PC-3 (cell line): ENCODE results near the gene SYNPO. TPM values are rescaled to one million over a fixed set of nuclear protein-coding genes. Genes with fewer than 3 reads are reported as not detected.

Source experiments
- ATAC-seq: fragments of 200-7000 bp; cut with Tn5 transposase; 2 replicates; pipeline ENCODE4 v1.9.1; 2020; ENCODE audit warnings: mild to moderate bottlenecking, moderate library complexity
- BruUV-seq: library from RNA; stranded (reverse); fragments of 400-500 nt; replicated peaks from 2 replicates; lab custom pipeline; 2021; lab: Mats Ljungman, UMichigan
- CTCF ChIA-PET: fragments of 300-600 bp; sonication (Branson Sonifier 250); formaldehyde crosslinking; loops from one replicate; lab custom pipeline; 2022; ENCODE audit warnings: antibody characterized with exemption; lab: Charles Lee
- POLR2A ChIA-PET: fragments of 300-600 bp; sonication (Branson Sonifier 250); formaldehyde crosslinking; loops from one replicate; lab custom pipeline; 2022; ENCODE audit warnings: antibody characterized with exemption; ENCODE audit not compliant: unreplicated experiment; lab: Charles Lee
- DNase-seq: peaks from one replicate; pipeline ENCODE4 v3.0.0-alpha.2; 2015
- H2AFZ ChIP-seq: fragments of 300-600 bp; sonication (generic); 2 replicates; pipeline ENCODE4 v1.6.0; 2016; ENCODE audit warnings: antibody characterized with exemption, low read length
- H3F3A ChIP-seq: fragments of 300-600 bp; sonication (generic); one replicate; pipeline ENCODE4 v1.6.0; 2017; ENCODE audit warnings: antibody characterized with exemption, low read length, control low read depth, mild to moderate bottlenecking; ENCODE audit not compliant: unreplicated experiment
- H3K27ac ChIP-seq: fragments of 300-600 bp; sonication (generic); 2 replicates; pipeline ENCODE4 v1.5.1; 2016; ENCODE audit warnings: mild to moderate bottlenecking, low read length
- H3K27me3 ChIP-seq: fragments of 300-600 bp; sonication (generic); 2 replicates; pipeline ENCODE4 v1.6.1; 2016; ENCODE audit warnings: low read length, mixed read lengths
- H3K36me3 ChIP-seq: fragments of 300-600 bp; sonication (generic); 2 replicates; pipeline ENCODE4 v1.6.1; 2016; ENCODE audit warnings: low read depth, mixed run types, low read length, mixed read lengths
- H3K4me1 ChIP-seq: fragments of 300-600 bp; sonication (generic); 2 replicates; pipeline ENCODE4 v1.5.1; 2016; ENCODE audit warnings: low read length; ENCODE audit not compliant: insufficient read depth
- H3K4me2 ChIP-seq: fragments of 300-600 bp; sonication (generic); 2 replicates; pipeline ENCODE4 v1.6.0; 2016; ENCODE audit warnings: low read length
- H3K4me3 ChIP-seq: fragments of 300-600 bp; sonication (generic); 2 replicates; pipeline ENCODE4 v1.5.1; 2016; ENCODE audit warnings: mild to moderate bottlenecking, low read length, mixed read lengths
- H3K79me2 ChIP-seq: fragments of 300-600 bp; sonication (generic); 2 replicates; pipeline ENCODE4 v1.6.1; 2017; ENCODE audit warnings: low read length, mixed read lengths
- H3K9ac ChIP-seq: fragments of 300-600 bp; sonication (generic); 2 replicates; pipeline ENCODE4 v1.6.0; 2016; ENCODE audit warnings: mild to moderate bottlenecking, low read length
- H3K9me2 ChIP-seq: fragments of 300-600 bp; sonication (generic); replicated peaks from 2 replicates; pipeline ENCODE4 v1.6.1; 2016; ENCODE audit warnings: mixed run types, low read length, mixed read lengths
- H3K9me3 ChIP-seq: fragments of 300-600 bp; sonication (generic); 2 replicates; pipeline ENCODE4 v1.6.1; 2016; ENCODE audit warnings: low read length, mixed read lengths
- H4K20me1 ChIP-seq: fragments of 300-600 bp; sonication (generic); 2 replicates; pipeline ENCODE4 v1.6.1; 2016; ENCODE audit warnings: low read length, mixed read lengths
- CTCF ChIP-seq: fragments of 300-600 bp; sonication (generic); conservative IDR thresholded peaks from 2 replicates; pipeline ENCODE4 v1.5.1; 2017; ENCODE audit warnings: antibody characterized with exemption, low read depth, mild to moderate bottlenecking, low read length
- EZH2 ChIP-seq: fragments of 300-600 bp; sonication (generic); IDR thresholded peaks from one replicate; pipeline ENCODE4 v1.6.1; 2017; ENCODE audit warnings: antibody characterized with exemption, mild to moderate bottlenecking, low read length; ENCODE audit not compliant: unreplicated experiment
- EZH2phosphoT487 ChIP-seq: fragments of 300-600 bp; sonication (generic); IDR thresholded peaks from 2 replicates; pipeline ENCODE4 v1.6.1; 2018; ENCODE audit warnings: mild to moderate bottlenecking, antibody characterized with exemption, low read length, borderline replicate concordance
- intact Hi-C: fragments of 100-400 bp; cut with micrococcal nuclease; formaldehyde crosslinking; loops from 2 replicates; pipeline ENCODE4 v1.9.0; 2023
- total RNA-seq: library from RNA; depleted of rRNA; stranded (reverse); fragments of >200 nt; gene quantifications from 2 replicates; pipeline ENCODE4 v1.2.3, GENCODE V29; 2014

SYNPO gene
- total RNA-seq, 1 experiment from 2014 or later: 5.3 TPM

GRCh38 chr5:150663936-150664335 lies 23.5 kb downstream of the SYNPO start:
- CTCF ChIA-PET: no interaction called here
- H3K4me1 ChIP-seq: no peaks in the 10 kb centered on the region
- H3K9me3 ChIP-seq: no peaks in the 10 kb centered on the region
- no peaks in the 10 kb centered on the region for H4K20me1 ChIP-seq
- intact Hi-C loops: no loop called here
- no peak overlapping the region for H3K4me3 ChIP-seq
- no peaks in the 10 kb centered on the region; the same call in 1 of the 2 replicates for H3K27me3 ChIP-seq
- no peak overlapping the region for H2AFZ ChIP-seq
- BruUV-seq: no TSS peak
- H3K27ac ChIP-seq: no peak overlapping the region
- ATAC-seq: no peak
- POLR2A ChIA-PET: no interaction called here
- H3K9me2 ChIP-seq: no peaks in the 10 kb centered on the region
- no peak overlapping the region for H3K4me2 ChIP-seq
- H3F3A ChIP-seq: no peaks in the 10 kb centered on the region
- no peaks in the 10 kb centered on the region for H3K36me3 ChIP-seq
- DNase-seq: no peak
- no peak overlapping the region for H3K9ac ChIP-seq
- TF ChIP-seq EZH2phosphoT487 (no peak), CTCF (no peak), EZH2 (no peak)
- H3K79me2 ChIP-seq: no peaks in the 10 kb centered on the region

- ATAC-seq (no peak), DNase-seq (no peak)
- Histone ChIP-seq H3F3A (no peaks in the 10 kb centered on the region), H2AFZ (no peak overlapping the region), H3K4me1 (no peaks in the 10 kb centered on the region), H3K79me2 (no peaks in the 10 kb centered on the region), H3K9me2 (no peaks in the 10 kb centered on the region), H3K36me3 (no peaks in the 10 kb centered on the region), H3K9me3 (no peaks in the 10 kb centered on the region), H3K9ac (no peak overlapping the region), H3K4me2 (no peak overlapping the region), H3K27ac (no peak overlapping the region), H3K27me3 (no peaks in the 10 kb centered on the region; the same call in 1 of the 2 replicates), H3K4me3 (no peak overlapping the region), H4K20me1 (no peaks in the 10 kb centered on the region)
- TF ChIP-seq EZH2phosphoT487 (no peak), CTCF (no peak), EZH2 (no peak)
- no TSS peak for BruUV-seq
- intact Hi-C loops: no loop called here
- ChIA-PET CTCF (no interaction called here), POLR2A (no interaction called here)
These were observed 24.6 kb downstream of the SYNPO start for GRCh38 chr5:150665044-150665443.

GRCh38 chr5:150670275-150670947 lies 30.0 kb downstream of the SYNPO start:
- intact Hi-C loops: no loop called here
- Histone ChIP-seq H3K4me2 (no peak overlapping the region), H3K27ac (no peak overlapping the region), H3F3A (no peaks in the 10 kb centered on the region), H3K4me1 (peaks cover 11% of the 10 kb centered on the region; the same call in 1 of the 2 replicates), H3K4me3 (no peak overlapping the region), H4K20me1 (no peaks in the 10 kb centered on the region), H3K9ac (no peak overlapping the region), H3K9me3 (no peaks in the 10 kb centered on the region), H3K36me3 (no peaks in the 10 kb centered on the region), H3K9me2 (no peaks in the 10 kb centered on the region), H3K79me2 (no peaks in the 10 kb centered on the region), H2AFZ (no peak overlapping the region), H3K27me3 (no peaks in the 10 kb centered on the region)
- ChIA-PET CTCF (interaction anchor here (0.6 kb wide), 1 partner anchor 211 kb away, joined by 6 read pairs; no protein-coding TSS in a partner anchor), POLR2A (no interaction called here)
- ATAC-seq (no peak), DNase-seq (no peak)
- TF ChIP-seq CTCF (no peak), EZH2 (no peak), EZH2phosphoT487 (no peak)
- BruUV-seq: no TSS peak
